Measurements from ENCODE around the gene NUP98.

DNA sequence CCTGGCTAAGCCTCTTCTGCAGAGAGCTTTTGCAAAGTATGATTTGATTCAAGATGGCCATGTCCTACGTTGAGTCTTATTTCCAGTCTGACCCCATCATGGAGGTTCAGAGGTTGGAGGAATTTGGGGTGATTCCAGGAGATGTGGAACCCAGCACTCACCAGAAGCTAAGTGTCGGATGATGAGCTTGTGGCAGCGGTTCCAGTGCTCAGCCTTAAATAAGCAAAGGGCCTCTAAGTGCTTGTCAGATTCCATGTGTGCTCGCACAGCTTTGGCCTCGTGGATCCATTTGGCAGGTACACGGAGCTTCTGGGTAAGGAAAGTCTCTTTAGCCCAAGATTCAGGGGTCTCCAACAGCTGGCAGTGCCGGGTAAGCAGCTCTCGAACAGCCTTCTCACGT, 114.3 kb downstream of the NUP98 start:
- TF ChIP-seq, protein P1, sequence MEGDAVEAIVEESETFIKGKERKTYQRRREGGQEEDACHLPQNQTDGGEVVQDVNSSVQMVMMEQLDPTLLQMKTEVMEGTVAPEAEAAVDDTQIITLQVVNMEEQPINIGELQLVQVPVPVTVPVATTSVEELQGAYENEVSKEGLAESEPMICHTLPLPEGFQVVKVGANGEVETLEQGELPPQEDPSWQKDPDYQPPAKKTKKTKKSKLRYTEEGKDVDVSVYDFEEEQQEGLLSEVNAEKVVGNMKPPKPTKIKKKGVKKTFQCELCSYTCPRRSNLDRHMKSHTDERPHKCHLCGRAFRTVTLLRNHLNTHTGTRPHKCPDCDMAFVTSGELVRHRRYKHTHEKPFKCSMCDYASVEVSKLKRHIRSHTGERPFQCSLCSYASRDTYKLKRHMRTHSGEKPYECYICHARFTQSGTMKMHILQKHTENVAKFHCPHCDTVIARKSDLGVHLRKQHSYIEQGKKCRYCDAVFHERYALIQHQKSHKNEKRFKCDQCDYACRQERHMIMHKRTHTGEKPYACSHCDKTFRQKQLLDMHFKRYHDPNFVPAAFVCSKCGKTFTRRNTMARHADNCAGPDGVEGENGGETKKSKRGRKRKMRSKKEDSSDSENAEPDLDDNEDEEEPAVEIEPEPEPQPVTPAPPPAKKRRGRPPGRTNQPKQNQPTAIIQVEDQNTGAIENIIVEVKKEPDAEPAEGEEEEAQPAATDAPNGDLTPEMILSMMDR (IDR thresholded peaks at IDR 0.05) = no peak
- no peak for TF ChIP-seq POLR2A (IDR thresholded peaks at IDR 0.05)
- no peak for TF ChIP-seq POLR2AphosphoS5 (IDR thresholded peaks at IDR 0.05)
